ENCODE results near the gene RDH11.
A peak's percentile ranks its signal among the peaks of the same experiment; 100 is the strongest.
"Not testable (repeated sequence)": the region's sequence is repeated elsewhere in the genome, so short reads cannot be mapped to it uniquely, and the experiment has no call there.

Gene RDH11

DNA sequence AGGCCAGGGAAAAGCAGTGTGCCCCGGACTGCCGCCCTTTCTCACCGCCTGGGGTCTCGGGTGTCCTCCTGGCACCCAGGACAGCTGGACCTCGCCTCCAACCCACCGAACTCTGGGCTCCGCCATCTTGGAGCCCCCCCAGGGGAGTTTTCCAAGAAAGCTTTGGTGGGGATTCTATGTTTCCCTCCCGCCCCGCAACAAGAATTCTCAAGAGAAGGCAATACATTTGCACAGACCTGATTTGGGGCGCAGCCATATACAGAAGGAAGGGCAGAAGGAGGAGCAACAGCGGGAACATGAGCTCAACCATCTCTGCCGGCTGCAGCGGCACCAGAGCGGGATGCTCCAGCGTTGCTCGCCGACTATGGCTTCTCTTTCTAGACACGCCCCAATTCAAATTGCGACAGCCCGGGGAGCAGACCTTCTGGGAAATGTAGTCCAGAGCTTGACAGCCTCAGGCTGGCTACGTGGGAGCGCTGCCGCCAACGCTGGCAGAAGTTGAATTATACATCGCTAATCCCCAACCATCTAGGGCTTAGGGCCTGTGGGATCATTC, at the start of gene RDH11:
Gene RDH11 (minus strand): TSS at position 371 of the 556 bp plus-strand sequence. CDS start 61 bp downstream, at position 310.
- peak; percentile 45 for DNase-seq

GRCh38 chr14:67744046-67744445, 48.5 kb upstream of the RDH11 start:
- no peak for DNase-seq

DNA sequence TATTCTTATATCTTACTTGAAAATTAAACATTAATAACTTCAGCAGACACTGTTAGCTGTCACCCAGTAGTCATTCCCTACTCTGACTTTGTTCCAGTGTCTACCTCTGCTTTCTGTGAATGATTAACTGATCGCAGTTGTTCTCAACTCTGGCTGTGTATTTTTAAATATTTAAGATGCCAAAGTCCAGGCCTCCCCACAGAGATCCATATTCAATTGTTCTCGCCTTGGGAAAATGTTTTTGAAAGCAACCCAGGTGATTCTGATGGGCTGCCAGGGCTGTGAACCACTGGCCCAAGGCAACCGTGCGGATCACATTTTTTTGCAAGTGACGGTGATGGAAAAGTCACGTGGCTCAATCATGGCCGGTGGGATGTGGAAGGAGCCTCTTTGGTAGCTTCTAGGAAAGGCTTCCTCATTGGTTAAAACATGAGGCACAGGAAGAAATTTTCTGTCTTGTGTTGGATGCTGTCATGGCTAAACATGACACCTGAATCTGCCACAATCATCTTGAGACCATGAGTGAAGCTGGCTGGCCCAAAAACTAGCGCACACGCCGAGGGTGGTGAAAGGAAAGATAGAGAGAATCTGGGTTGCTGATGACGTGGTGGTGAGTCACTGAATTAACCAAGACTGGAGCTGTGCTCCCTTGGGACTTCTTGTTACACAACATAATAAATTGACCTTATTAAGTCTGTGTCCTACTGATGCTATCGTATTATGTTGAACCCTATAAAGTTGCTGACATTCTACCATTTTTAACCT, 43.4 kb upstream of the RDH11 start:
- no peak for DNase-seq

DNA sequence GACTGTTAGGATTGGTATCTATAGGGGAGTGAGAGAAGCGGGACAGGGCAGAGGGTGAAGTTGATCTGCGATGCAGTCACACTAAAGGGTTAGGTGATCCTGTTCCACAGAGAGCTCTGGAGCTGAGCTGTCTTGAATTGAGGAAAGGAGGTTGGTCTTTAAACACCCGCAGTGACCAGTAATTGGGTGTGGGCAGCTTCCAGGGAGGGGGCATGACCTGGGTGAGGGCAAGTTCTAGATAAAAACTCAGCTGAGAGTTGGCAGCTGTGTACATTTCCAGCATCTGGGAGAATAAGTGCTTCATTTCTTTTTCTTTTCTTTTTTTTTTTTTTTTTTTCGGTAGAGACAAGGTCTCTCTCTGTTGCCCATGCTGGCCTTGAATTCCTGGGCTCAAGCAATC, 41.2 kb upstream of the RDH11 start:
- no peak for DNase-seq

DNA sequence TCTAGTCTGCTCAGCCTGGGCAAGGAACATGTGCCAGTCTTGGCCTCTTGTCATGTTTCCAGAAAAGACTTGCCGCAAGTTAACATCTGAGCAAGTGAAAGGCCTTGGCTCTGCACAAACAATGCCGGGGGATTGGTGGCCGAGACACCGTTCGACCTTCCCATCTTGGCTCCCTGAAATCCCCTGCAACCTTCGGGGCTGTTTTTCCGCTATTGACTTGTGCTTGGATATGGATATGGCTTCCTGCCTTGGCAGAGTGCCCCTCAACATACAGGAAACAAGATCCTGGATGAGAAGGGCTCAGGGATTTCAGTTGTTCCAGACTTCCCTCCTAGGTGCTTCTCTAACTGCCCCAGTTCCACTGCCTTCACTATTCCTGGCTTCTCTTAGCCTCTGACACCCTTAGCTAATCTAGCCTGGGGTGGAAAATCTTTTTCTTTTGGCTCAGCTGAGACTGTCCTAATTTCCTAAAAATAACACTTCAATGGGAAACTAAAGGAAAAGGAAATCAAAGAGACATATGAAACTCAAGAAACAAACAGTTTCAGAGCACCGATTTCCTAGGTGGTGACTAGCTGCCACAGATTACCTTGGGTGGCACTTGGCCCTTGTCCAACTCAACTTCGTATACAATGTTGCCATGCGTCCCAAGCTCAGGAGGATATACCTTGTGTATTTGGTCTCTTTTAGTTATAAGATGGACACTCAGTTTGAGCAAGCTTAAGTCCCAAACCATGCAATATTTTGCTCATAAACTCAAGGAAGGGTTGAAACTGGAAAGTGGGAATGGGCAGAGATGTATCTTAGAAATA, 40.0 kb upstream of the RDH11 start:
- DNase-seq = no peak

DNA sequence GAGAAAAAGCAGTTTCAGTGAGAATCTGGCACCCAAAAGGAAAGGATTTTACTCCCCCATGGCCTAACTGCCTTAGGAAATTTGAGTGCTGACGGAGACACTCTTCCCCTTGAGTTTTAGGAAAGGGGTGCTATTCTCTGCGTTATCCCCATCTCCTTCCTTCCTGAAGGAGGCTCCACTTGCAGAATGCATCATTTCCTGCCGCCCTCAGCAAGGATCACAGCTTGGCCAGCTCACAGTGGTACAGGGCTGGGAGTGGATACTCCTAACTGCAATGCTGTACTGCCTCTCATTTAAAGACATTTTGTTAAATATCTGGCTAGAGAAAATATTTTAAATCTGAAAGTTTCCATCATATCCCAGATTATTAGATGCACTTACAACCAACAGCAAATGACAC, 39.1 kb upstream of the RDH11 start:
- no peak for DNase-seq

DNA sequence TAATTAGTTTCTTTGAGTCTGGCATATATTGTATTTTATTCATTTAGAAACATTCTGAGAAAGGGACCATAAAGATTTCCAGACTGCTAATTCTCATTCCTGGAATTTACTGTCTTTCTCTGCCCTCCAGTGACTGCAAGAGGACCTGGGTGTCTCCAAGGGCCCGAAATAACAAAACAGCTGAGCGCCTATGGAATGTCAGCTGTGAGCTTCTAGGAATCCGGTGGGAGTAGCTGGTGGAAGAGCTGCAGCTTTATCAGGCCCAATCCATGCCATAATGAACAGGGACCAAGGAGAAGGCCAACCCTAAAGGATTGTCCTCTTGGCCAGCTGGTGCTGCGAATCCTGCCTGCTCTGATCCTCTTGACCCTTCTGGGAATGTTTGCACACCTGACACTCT, 38.1 kb upstream of the RDH11 start:
- DNase-seq = no peak

GRCh38 chr14:67729072-67729885, 33.7 kb upstream of the RDH11 start:
- DNase-seq = no peak

DNA sequence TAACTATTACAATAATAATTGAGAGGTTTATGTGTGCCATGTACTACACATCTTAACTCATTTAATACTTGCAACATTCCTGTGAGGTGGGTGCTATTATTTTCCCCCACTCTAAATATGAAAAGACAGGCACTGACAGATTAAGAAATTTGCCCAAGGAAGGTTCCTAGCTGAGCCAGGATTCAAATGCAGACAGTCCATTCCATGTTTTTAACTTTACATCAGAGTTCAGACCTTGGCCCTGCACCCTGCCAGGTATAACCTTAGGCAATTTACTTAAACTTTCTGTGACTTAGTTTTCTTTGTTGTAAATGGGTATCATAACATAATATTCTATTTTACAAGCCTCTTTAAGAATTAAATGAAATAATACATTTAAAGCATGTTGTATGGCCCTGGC, 32.7 kb upstream of the RDH11 start:
- no peak for DNase-seq

DNA sequence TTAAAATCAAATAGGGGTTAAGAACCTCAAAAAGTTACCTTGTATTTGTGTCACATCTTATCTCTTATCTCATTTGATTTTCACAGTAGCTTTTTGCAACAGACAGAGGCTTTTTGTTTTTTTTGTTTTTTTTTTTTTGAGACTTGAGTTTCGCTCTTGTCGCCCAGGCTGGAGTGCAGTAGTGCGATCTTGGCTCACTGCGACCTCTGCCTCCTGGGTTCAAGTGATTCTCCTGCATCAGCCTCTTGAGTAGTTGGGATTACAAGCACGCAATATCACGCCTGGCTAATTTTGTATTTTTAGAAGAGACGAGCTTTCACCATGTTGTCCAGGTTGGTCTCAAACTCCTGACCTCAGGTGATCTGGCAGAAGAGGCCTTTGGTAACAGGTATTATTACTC, 31.8 kb upstream of the RDH11 start:
- no peak for DNase-seq

DNA sequence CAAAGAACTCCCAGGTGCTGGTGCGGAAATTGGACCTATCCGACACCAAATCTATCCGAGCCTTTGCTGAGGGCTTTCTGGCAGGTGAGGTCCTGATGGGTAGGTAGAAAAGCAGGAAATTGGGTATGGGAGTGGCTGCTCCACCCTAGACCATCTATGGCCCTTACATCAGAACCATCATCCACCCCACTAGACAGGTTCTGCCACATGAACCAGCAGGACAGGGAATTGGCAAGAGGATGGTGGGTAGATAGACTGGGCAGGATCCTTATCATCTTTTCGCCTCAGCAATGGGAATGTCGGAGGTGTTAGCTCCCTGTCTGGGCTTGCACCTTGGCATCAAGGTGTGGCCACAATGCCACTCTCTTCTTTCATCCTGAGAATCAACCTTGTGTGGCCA, 29.6 kb upstream of the RDH11 start:
- DNase-seq = no peak

DNA sequence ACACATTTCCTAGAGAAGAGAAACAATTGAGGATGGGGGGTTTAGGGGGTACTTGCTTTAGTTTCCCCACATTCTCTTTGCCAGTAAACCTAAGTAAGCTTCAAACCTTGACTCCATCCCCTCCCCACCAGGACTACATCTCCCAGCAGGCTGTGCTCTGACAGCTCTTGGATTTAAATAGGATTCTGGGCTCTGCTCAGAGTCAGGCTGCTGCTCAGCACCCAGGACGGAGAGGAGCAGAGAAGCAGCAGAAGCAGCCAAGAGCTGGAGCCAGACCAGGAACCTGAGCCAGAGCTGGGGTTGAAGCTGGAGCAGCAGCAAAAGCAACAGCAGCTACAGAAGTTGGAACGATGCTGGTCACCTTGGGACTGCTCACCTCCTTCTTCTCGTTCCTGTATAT, 26.7 kb upstream of the RDH11 start:
- DNase-seq = no peak

- DNase-seq = no peak
These were observed 26.3 kb upstream of the RDH11 start for GRCh38 chr14:67721875-67722274.

DNA sequence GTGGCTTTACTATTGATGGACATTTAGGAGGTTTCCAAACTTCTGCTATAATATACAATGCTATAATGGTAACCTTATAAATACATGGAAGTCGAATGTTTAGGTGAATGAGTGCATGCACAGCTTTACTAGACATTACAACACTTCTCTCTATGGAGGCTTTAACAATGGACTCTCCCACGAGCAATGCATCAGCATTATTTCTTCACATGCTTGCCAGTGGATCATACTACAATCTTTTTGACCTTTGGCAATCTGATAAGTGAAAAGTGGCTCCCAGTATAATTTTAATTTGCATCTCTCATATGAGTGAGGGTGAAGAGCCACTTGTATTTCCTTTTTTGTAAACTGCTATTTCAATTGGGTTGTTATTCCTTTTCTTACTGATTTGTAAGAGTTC, 24.3 kb upstream of the RDH11 start:
- DNase-seq = no peak

GRCh38 chr14:67719385-67719784, 23.8 kb upstream of the RDH11 start:
- DNase-seq = not testable (repeated sequence)

DNA sequence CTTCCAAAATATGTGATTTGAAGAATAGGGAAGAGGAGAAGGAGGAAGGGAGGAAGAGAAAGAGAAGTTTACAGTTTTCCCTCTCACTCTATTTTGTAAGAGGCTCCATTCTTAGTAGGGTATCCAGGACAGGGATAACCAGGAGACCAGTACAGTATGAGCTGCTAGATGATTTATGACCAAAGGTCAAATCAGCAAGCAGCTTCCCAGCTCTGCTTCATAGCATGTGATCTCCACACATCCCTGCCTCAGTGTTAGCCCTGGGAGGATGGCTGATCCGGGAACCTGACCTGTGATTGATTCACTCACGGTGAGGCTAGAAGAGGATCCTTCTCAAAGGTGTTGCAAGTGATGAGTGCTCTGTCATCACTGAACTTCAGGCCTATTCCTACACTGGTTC, 22.7 kb upstream of the RDH11 start:
- DNase-seq = no peak

DNA sequence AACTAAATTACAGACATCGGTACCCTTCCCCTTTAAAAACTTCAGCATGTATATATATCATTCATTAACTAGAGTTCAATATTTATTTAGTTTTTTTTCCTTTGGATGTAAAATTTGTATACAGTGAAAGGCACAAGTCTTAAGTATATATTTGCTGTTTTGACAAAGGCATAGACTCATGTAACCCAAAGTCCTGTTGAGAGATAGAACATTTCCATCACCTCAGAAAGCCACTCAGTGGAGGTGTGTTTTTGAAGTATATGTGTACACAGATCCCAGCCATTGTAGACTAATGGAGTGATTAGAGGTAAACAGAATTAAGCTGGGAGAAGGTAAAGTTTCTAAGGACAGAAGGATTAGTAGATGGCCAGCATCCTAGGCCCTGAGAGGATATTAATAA, 21.5 kb upstream of the RDH11 start:
- no peak for DNase-seq

DNA sequence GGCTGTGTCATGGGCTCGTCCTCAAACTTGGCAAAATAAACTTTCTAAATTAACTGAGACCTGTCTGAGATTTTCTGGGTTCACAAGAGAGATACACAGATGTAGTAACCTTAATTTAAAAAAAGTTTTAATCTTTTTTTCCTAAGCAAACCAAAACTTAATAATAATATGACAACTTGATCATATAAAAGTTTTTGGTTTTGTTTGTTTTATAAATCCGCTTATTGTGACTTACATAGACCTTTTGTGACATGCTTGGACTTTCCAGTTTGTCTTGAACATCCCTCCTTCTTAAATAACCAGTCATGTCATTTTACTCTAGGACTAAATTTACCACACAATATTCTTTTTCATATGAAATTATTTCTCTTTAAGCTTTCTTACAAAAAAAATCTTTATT, 14.6 kb upstream of the RDH11 start:
- DNase-seq = peak; percentile 1

DNA sequence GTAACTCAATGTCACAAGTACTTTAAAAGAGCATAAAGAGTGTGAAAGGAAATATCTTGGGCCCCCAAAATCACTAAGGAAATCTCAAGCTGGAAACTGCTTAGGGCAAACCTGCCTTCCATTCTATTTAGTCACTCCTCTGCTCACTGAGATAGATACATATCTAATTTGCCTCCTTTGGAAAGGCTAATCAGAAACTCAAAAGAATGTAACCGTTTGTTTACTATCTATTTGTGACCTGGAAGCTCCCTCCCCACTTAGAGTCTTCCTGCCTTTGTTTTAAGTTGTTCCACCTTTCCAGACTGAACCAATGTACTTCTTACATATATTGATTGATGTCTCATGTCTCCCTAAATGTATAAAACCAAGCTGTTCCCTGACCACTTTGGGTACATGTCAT, 14.2 kb upstream of the RDH11 start:
- not testable (repeated sequence) for DNase-seq

DNA sequence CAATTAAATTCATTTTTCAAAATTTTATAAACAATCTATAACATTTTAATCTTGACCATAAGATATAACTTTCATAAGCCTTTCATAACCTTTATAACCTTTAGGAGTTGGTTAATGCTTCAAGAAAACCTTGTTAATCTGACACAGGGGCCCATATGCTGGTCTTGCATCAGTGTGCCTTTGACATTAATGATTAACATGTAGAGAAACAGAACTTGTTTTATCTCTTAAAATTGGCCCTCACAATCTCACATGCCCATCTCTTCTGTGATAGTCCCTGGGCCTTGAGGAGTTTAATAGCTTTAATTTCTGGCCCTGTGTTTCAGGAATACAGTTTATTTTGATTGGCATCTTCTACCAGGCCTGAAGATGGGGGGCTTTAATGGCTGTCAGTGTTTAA, 13.8 kb upstream of the RDH11 start:
- DNase-seq = not testable (repeated sequence)

DNA sequence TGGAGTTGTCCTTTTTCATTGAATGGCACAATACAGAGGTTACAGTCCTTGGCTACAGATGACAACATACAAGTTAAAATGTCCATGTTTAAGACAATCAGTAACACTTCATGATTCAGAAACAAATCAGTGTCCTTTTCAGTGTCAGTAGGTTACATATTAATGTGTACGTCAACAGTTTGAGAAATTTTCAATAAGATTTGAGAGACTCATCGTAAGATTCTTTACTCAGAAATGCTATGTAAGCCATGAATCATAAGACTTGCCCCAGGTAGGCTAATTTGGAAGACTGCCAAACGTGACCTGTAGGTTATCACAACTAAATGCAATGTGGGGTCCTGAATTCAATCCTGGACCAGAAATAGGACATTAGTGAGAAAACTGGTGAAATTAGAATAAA, 9.6 kb upstream of the RDH11 start:
- no peak for DNase-seq

DNA sequence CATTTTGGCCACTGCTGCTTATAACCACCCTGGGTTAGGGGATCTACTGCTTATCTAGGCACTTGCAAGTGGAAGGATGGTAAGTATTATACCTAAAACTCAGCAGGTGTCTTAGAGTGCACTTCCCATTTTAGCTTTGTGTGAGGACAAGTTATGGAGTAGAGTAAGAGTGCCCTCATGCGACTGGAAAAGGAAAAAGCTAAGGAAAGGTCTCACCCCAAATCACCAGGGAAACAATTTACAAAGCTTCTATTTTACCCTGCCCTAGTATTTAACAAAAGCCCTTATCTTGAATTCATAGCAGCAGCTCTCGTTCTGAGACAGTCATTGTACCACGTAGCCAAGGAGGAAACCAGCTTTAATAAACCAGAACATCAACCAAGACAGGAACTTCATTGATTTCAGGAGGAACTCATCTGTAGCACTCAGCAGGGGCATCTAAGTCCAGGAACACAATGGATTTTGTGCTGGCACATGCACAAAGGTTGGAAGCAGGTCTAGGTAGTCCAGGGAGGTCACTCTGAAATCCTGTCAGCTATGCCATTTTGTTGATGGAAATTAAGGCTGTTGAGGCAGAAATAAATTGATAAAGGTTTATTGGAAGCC, 9.0 kb upstream of the RDH11 start:
- peak; percentile 46 for DNase-seq

- no peak for DNase-seq
These were observed 8.4 kb upstream of the RDH11 start for GRCh38 chr14:67703997-67704396.

All from NCI-H1417 treated with DMSO at 0.1 percent for 48 hours (cell line).